Lower leg skin (tissue), 3 donors: ENCODE data around the gene STRBP.

Experiments
- CTCF ChIP-seq, 3 donors: fragments of 450-650 bp; IDR thresholded peaks; one replicate each; pipeline ENCODE4 v1.5.1; 2016; ENCODE audit warnings: antibody characterized with exemption in 3 of 3, mild to moderate bottlenecking in 3 of 3, moderate library complexity in 2 of 3
- POLR2A ChIP-seq, 2 donors: fragments of 450-650 bp; IDR thresholded peaks; one replicate each; pipeline ENCODE4 v1.6.1; 2016 to 2017; ENCODE audit warnings: antibody characterized with exemption in 2 of 2, mild to moderate bottlenecking in 1 of 2, moderate library complexity in 1 of 2

GRCh38 chr9:123074628-123075027, 193.8 kb downstream of the STRBP start:
- TF ChIP-seq CTCF (IDR thresholded peaks at IDR 0.05) (no peak), POLR2A (IDR thresholded peaks at IDR 0.05) (no peak)
